HG03139 (cell line): ENCODE data around the gene PLXNA4.

Experiments
- ATAC-seq: cut with Tn5 transposase; IDR thresholded peaks from one replicate; pipeline ENCODE4 v1.9.1; 2021; ENCODE audit not compliant: unreplicated experiment

Gene PLXNA4

GRCh38 chr7:132134814-132135445 lies 441.3 kb downstream of the PLXNA4 start:
- no peak for ATAC-seq

- ATAC-seq, result no peak
Observed at GRCh38 chr7:132133501-132133900, 442.8 kb downstream of the PLXNA4 start.

- ATAC-seq, result no peak
Observed at GRCh38 chr7:132131196-132131595, 445.1 kb downstream of the PLXNA4 start.

- ATAC-seq, result no peak
Observed at GRCh38 chr7:132130497-132130896, 445.8 kb downstream of the PLXNA4 start.

- no peak for ATAC-seq
Observed at GRCh38 chr7:132125872-132126595, 450.2 kb downstream of the PLXNA4 start.

GRCh38 chr7:132125096-132125495 lies 451.2 kb downstream of the PLXNA4 start:
- no peak for ATAC-seq

GRCh38 chr7:132124575-132124974 lies 451.7 kb downstream of the PLXNA4 start:
- ATAC-seq, result no peak

- no peak for ATAC-seq
Observed at GRCh38 chr7:132123773-132124172, 452.5 kb downstream of the PLXNA4 start.

- ATAC-seq, result no peak
Observed at GRCh38 chr7:132122901-132123300, 453.4 kb downstream of the PLXNA4 start.

GRCh38 chr7:132121987-132122386 lies 454.3 kb downstream of the PLXNA4 start:
- no peak for ATAC-seq

GRCh38 chr7:132118641-132119040 lies 457.6 kb downstream of the PLXNA4 start:
- no peak for ATAC-seq

GRCh38 chr7:132117636-132118035 lies 458.6 kb downstream of the PLXNA4 start:
- ATAC-seq, result no peak

GRCh38 chr7:132117181-132117580 lies 459.1 kb downstream of the PLXNA4 start:
- no peak for ATAC-seq

- ATAC-seq, result no peak
Observed at GRCh38 chr7:132116369-132116768, 459.9 kb downstream of the PLXNA4 start.

GRCh38 chr7:132115758-132116157 lies 460.5 kb downstream of the PLXNA4 start:
- ATAC-seq, result no peak

- ATAC-seq, result no peak
Observed at GRCh38 chr7:132115028-132115427, 461.2 kb downstream of the PLXNA4 start.

GRCh38 chr7:132114411-132114810 lies 461.9 kb downstream of the PLXNA4 start:
- ATAC-seq, result no peak

GRCh38 chr7:132113536-132114371 lies 462.5 kb downstream of the PLXNA4 start:
- no peak for ATAC-seq

- ATAC-seq, result no peak
Observed at GRCh38 chr7:132112657-132113056, 463.6 kb downstream of the PLXNA4 start.

- no peak for ATAC-seq
Observed at GRCh38 chr7:132112106-132112505, 464.2 kb downstream of the PLXNA4 start.

- ATAC-seq, result no peak
Observed at GRCh38 chr7:132110692-132111091, 465.6 kb downstream of the PLXNA4 start.

- no peak for ATAC-seq
Observed at GRCh38 chr7:132109769-132110168, 466.5 kb downstream of the PLXNA4 start.
